Measurements from ENCODE around the gene CDK18. TPM values are rescaled to one million over a fixed set of nuclear protein-coding genes. Genes with fewer than 3 reads are reported as not detected.

CDK18 gene
- total and polyA plus RNA-seq, 10 of the 15 experiments (the other 5 are each of a cell fraction or from before 2014, with no cell fraction given) = 0.13 to 4.4 (median 0.52) TPM; not detected in 2

DNA sequence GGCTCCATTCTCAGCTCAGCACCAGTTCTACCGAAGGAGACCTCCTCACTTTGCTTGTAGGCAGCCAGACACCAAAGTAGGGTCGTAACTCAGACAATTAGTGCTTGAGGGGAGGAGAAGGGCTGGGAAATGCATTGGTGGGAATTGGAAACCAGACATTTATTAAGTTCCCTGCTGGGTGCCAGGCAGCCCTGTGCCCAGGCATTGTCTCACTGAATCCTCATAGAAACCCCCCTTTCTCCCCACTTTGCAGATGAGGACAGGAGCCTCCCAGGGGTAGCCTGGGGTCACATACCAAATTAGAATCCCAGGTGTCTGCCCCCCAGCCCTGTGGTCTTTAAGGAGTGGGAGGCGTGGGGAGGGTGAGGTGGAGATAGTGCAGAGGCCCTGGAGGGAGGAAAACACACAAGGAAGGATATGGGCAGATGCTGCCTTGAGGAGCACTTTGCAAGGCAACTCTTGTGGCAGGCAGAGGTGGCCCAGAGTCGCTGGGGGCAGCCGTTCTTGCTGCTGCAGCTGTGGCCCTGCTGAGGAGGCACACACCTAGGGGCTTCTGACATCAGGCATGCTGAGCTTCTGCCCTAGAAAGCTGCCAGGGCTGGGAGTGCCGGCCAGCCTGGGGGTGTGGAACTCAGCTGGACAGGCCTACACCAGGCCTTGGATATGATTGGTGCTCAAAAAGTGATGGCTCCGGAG lies 29.4 kb downstream of the CDK18 start (continued):
- no peak for TF ChIP-seq NRF1 (conservative IDR thresholded peaks at IDR 0.05; ENCODE audit: low read depth, low read length)
- TF ChIP-seq HDGF (IDR thresholded peaks at IDR 0.05) = no peak

GRCh38 chr1:205534444-205534985 lies 30.0 kb downstream of the CDK18 start:
- SMC1A ChIA-PET (ENCODE audit: uncharacterized antibody, unreplicated experiment) = interaction anchor here (0.7 to 1.7 kb wide), 4 partner anchors 121 to 181 kb away, joined by 3 to 5 read pairs (median 3); no protein-coding TSS in a partner anchor
- H3K4me3 ChIP-seq = no peak overlapping the region
- in situ Hi-C loops (cut with MboI) = no loop called here
- no peaks in the 10 kb centered on the region for H3K4me1 ChIP-seq (ENCODE audit: control insufficient read depth, insufficient read depth, low read length)
- no peak overlapping the region for H2AFZ ChIP-seq (ENCODE audit: control insufficient read depth, low read depth, low read length)
- CTCF ChIA-PET = interaction anchor here (0.7 to 3.9 kb wide), 6 partner anchors 10 to 443 kb away, joined by 3 to 19 read pairs (median 4); no protein-coding TSS in a partner anchor
- no peaks in the 10 kb centered on the region for H4K20me1 ChIP-seq (ENCODE audit: control insufficient read depth, insufficient read depth)
- H3K27ac ChIP-seq (ENCODE audit: control insufficient read depth, insufficient read depth) = no peak overlapping the region
- no peaks in the 10 kb centered on the region for H3K9me3 ChIP-seq (replicated peaks; ENCODE audit: control insufficient read depth, insufficient read depth, low read length)
- intact Hi-C loops (cut with micrococcal nuclease; ENCODE audit: unreplicated experiment) = no loop called here
- BruUV-seq (replicated peaks) = no TSS peak
- ATAC-seq (no peak), FAIRE-seq (no peak), DNase-seq (ENCODE audit: low read depth, low spot score) (no peak)
- WGBS (ENCODE audit: insufficient coverage, insufficient replicate concordance, low lambda C conversion rate, missing lambda C conversion rate) = 31% methylated on average over 7 of the region's 7 CpGs
- POLR2A ChIA-PET = no interaction called here
- H3K36me3 ChIP-seq (ENCODE audit: control insufficient read depth in 2 of 2, insufficient read depth in 2 of 2, low read length in 1 of 2) = no peaks in the 10 kb centered on the region
- H3K79me2 ChIP-seq (ENCODE audit: control insufficient read depth, insufficient read depth, low read length) = no peaks in the 10 kb centered on the region
- no peak overlapping the region for H3K4me2 ChIP-seq (ENCODE audit: control insufficient read depth, insufficient read depth)
- no peak overlapping the region for H3K9ac ChIP-seq (ENCODE audit: control insufficient read depth, insufficient read depth, low read length)
- RAD21 ChIA-PET (ENCODE audit: unreplicated experiment) = interaction anchor here (1.6 to 1.9 kb wide), 2 partner anchors 123 to 124 kb away, joined by 4 to 5 read pairs; no protein-coding TSS in a partner anchor
- peaks cover 0 to 3% of the 10 kb centered on the region in 2 experiments; a peak in 2 of 4 replicates for H3K27me3 ChIP-seq (replicated peaks in 1 of 2; ENCODE audit: control insufficient read depth in 2 of 2, insufficient read depth in 2 of 2, low read length in 1 of 2)
- TF ChIP-seq, protein P1, sequence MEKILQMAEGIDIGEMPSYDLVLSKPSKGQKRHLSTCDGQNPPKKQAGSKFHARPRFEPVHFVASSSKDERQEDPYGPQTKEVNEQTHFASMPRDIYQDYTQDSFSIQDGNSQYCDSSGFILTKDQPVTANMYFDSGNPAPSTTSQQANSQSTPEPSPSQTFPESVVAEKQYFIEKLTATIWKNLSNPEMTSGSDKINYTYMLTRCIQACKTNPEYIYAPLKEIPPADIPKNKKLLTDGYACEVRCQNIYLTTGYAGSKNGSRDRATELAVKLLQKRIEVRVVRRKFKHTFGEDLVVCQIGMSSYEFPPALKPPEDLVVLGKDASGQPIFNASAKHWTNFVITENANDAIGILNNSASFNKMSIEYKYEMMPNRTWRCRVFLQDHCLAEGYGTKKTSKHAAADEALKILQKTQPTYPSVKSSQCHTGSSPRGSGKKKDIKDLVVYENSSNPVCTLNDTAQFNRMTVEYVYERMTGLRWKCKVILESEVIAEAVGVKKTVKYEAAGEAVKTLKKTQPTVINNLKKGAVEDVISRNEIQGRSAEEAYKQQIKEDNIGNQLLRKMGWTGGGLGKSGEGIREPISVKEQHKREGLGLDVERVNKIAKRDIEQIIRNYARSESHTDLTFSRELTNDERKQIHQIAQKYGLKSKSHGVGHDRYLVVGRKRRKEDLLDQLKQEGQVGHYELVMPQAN (conservative IDR thresholded peaks at IDR 0.05) = no peak
- TF ChIP-seq E2F4 (IDR thresholded peaks at IDR 0.05; ENCODE audit: low read depth, low read length) = no peak
- no peak for TF ChIP-seq POLR2AphosphoS2 (IDR thresholded peaks at IDR 0.05; ENCODE audit: low read depth, low read length)
- TF ChIP-seq, protein P2, sequence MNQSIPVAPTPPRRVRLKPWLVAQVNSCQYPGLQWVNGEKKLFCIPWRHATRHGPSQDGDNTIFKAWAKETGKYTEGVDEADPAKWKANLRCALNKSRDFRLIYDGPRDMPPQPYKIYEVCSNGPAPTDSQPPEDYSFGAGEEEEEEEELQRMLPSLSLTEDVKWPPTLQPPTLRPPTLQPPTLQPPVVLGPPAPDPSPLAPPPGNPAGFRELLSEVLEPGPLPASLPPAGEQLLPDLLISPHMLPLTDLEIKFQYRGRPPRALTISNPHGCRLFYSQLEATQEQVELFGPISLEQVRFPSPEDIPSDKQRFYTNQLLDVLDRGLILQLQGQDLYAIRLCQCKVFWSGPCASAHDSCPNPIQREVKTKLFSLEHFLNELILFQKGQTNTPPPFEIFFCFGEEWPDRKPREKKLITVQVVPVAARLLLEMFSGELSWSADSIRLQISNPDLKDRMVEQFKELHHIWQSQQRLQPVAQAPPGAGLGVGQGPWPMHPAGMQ (IDR thresholded peaks at IDR 0.05; ENCODE audit: borderline replicate concordance) = no peak
- no peak for TF ChIP-seq CBX3 (IDR thresholded peaks at IDR 0.05; ENCODE audit: borderline replicate concordance, low read depth)
- TF ChIP-seq MEF2A (IDR thresholded peaks at IDR 0.05; ENCODE audit: insufficient read depth, low read depth, low read length) = no peak
- TF ChIP-seq ATF3 (IDR thresholded peaks at IDR 0.05; ENCODE audit: borderline replicate concordance, extremely low read depth, low read depth, low read length) = no peak
- no peak for TF ChIP-seq E4F1 (IDR thresholded peaks at IDR 0.05; ENCODE audit: borderline replicate concordance, partially characterized antibody)
- no peak for TF ChIP-seq GABPA (IDR thresholded peaks at IDR 0.05; ENCODE audit: low read depth)
- TF ChIP-seq DPF2 (IDR thresholded peaks at IDR 0.05) = no peak

All from GM12878 (cell line).